Measurements from ENCODE around the gene RPS15.

Gene RPS15

DNA sequence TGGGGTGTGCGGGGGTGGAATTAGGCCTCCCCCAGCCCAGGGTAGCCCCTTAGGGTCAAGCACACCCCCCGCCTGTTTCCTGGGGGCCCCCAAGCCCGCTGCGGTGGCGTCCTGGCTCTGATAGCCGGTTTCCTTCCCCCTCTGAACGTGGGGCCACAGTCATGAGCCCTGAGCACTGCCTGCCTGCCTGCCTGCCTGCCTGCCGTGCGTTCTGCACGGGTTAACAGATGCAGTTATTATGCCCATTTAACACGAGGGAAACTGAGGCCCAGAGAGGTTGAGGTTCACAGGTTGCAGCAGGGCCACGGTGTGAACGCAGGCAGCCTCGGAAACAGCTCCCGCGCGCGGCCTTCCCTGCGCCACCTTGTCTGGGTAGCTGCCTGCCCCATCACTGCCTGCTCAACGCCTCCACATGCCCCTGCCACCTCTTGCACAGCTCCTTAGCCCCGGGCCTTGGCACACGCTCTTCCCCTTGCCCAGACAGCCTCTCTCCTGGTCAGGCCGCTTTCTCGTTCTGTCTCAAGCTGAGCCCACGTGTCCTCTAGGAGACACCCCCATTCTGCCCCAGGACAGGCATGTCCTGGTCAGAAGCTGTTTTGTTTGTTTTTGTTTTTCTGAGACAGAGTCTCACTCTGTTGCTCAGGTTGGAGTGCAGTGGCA is 35.7 kb upstream of the RPS15 start:
- H2AFZ ChIP-seq (ENCODE audit: low read depth, low read length): no peak overlapping the region; the same call in 1 of the 2 replicates
- H3K4me2 ChIP-seq (ENCODE audit: low read length): peak overlapping the region; percentile 48
- TF ChIP-seq, protein P1, sequence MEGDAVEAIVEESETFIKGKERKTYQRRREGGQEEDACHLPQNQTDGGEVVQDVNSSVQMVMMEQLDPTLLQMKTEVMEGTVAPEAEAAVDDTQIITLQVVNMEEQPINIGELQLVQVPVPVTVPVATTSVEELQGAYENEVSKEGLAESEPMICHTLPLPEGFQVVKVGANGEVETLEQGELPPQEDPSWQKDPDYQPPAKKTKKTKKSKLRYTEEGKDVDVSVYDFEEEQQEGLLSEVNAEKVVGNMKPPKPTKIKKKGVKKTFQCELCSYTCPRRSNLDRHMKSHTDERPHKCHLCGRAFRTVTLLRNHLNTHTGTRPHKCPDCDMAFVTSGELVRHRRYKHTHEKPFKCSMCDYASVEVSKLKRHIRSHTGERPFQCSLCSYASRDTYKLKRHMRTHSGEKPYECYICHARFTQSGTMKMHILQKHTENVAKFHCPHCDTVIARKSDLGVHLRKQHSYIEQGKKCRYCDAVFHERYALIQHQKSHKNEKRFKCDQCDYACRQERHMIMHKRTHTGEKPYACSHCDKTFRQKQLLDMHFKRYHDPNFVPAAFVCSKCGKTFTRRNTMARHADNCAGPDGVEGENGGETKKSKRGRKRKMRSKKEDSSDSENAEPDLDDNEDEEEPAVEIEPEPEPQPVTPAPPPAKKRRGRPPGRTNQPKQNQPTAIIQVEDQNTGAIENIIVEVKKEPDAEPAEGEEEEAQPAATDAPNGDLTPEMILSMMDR (IDR thresholded peaks at IDR 0.05; ENCODE audit: low read depth, low read length): no peak
- TF ChIP-seq EZH2phosphoT487 (IDR thresholded peaks at IDR 0.05; ENCODE audit: low read depth): no peak
- no peak overlapping the region for H3K27ac ChIP-seq (ENCODE audit: low read length)
- peak overlapping the region; percentile 56 for H3K4me3 ChIP-seq (ENCODE audit: low read length)
- 0 out of 2 replicates have a peak, but pooled peaks cover 2% of the 10 kb centered on the region for H3K27me3 ChIP-seq (ENCODE audit: low read depth, low read length)
- no peaks in the 10 kb centered on the region for H4K20me1 ChIP-seq (ENCODE audit: insufficient read depth, low read length)
- peaks cover 2% of the 10 kb centered on the region; the same call in 1 of the 2 replicates for H3K79me2 ChIP-seq (ENCODE audit: low read length)
- peaks cover 12% of the 10 kb centered on the region for H3K4me1 ChIP-seq (ENCODE audit: low read length)
- H3K36me3 ChIP-seq (replicated peaks; ENCODE audit: low read depth, low read length): no peaks in the 10 kb centered on the region
- H3K9ac ChIP-seq (ENCODE audit: low read length): 0 out of 2 replicates have a peak overlapping the region, but pooled peaks have one; percentile 16
- H3K9me3 ChIP-seq (ENCODE audit: insufficient read depth, low read length): no peaks in the 10 kb centered on the region

DNA sequence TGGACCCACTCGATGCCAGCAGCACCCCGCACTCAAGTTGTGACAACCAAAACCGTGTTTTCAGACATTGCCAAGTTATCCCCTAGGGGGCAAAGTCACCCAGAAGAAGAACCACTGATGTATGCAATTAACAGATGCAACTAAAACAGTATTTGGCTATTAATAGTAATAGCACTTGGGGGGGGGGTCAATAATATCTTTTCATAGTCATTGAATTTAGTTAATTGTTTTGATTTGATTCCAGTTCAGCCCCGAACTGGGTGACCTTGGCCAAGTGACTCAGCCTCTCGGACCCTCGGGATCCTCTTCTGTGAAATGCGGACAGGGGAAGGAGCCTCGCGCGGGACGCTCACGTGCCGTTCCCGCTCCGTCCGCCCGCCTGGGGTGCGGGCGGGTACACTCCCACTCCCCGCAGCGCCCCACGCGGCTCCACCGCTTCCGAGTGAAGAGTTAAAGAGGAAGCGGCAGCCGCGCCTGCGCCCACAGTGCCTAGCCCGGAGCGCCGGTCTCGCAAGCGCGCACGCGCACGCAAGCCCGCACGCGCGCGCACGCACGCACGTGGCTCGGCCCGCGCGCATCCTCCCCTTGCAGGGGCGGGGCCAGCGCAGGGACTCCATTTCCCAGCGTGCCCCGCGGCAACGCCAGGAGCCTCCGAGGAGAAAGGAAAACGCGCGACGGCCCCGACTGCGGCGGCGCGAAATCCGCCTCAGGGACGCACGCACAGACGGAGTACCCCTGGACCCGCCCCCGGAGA is 31.2 kb upstream of the RPS15 start:
- H3K27me3 ChIP-seq (ENCODE audit: low read depth, low read length): 0 out of 2 replicates have a peak, but pooled peaks cover 2% of the 10 kb centered on the region
- peaks cover 34% of the 10 kb centered on the region for H3K36me3 ChIP-seq (replicated peaks; ENCODE audit: low read depth, low read length)
- TF ChIP-seq, protein P1 (IDR thresholded peaks at IDR 0.05; ENCODE audit: low read depth, low read length): peak; percentile 69
- TF ChIP-seq EZH2phosphoT487 (IDR thresholded peaks at IDR 0.05; ENCODE audit: low read depth): no peak
- peak overlapping the region; percentile 68 for H3K27ac ChIP-seq (ENCODE audit: low read length)
- H3K9ac ChIP-seq (ENCODE audit: low read length): peak overlapping the region; percentile 88
- H2AFZ ChIP-seq (ENCODE audit: low read depth, low read length): peak overlapping the region; percentile 39; the same call in 1 of the 2 replicates
- no peaks in the 10 kb centered on the region for H3K9me3 ChIP-seq (ENCODE audit: insufficient read depth, low read length)
- peaks cover 35% of the 10 kb centered on the region for H4K20me1 ChIP-seq (ENCODE audit: insufficient read depth, low read length)
- peaks cover 46% of the 10 kb centered on the region for H3K79me2 ChIP-seq (ENCODE audit: low read length)
- H3K4me3 ChIP-seq (ENCODE audit: low read length): peak overlapping the region; percentile 87
- peaks cover 32% of the 10 kb centered on the region for H3K4me1 ChIP-seq (ENCODE audit: low read length)
- peak overlapping the region; percentile 85 for H3K4me2 ChIP-seq (ENCODE audit: low read length)

DNA sequence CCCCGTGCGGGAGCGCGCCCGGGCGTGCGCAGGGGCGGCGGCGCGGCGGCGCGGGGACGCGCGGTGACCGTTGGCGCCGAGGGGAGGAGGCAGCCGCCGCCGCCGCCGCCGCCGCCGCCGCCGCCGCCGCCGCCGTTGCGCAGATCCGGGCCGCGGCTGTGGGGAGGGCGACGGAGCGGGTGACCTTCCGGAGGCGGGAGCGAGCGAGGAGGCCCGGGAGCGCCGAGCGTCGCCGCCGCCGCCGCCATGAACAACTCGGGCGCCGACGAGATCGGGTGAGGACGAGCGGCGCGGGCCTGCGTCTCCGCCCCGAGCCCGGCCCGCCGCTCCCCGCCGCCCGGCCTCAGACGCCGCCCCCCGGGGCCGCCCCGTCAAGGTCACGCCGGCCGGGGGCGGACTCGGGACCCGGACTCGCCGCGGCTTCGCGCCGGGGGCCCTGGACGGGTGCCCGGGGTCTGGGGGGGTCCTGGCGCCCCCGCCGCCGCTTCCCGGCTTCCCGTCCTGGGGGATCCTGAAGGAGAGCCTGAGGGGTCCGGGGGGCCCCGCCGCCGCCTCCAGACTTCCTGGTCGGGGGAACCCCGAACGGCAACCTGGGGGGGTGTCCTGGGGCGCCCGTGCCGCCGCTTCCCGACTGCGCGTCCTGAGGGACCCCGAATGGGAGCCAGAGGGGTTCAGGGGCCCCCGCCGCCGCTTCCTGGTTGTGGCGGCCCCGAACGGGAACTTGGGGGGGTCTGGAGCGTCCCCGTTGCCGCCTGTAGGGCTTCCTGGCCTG is 30.5 kb upstream of the RPS15 start, which contains the start of gene DAZAP1:
TSS of gene DAZAP1 (plus strand) at position 59 of the 772 bp plus-strand sequence. CDS start at position 247, 188 bp downstream.
- H3K9ac ChIP-seq (ENCODE audit: low read length): peak within 1 kb of the TSS; percentile 100
- peaks cover 53% of the 10 kb centered on the region for H3K79me2 ChIP-seq (ENCODE audit: low read length)
- peak within 1 kb of the TSS; percentile 39; the same call in 1 of the 2 replicates for H2AFZ ChIP-seq (ENCODE audit: low read depth, low read length)

More for the DNA sequence above, 30.5 kb upstream of the RPS15 start, which contains the start of gene DAZAP1:
- H3K4me2 ChIP-seq (ENCODE audit: low read length): peak within 1 kb of the TSS; percentile 98
- TF ChIP-seq, protein P1 (IDR thresholded peaks at IDR 0.05; ENCODE audit: low read depth, low read length): no peak
- no peak for TF ChIP-seq EZH2phosphoT487 (IDR thresholded peaks at IDR 0.05; ENCODE audit: low read depth)
- H3K4me1 ChIP-seq (ENCODE audit: low read length): peaks cover 31% of the 10 kb centered on the region
- H4K20me1 ChIP-seq (ENCODE audit: insufficient read depth, low read length): peaks cover 42% of the 10 kb centered on the region
- 0 out of 2 replicates have a peak, but pooled peaks cover 2% of the 10 kb centered on the region for H3K27me3 ChIP-seq (ENCODE audit: low read depth, low read length)
- peak within 1 kb of the TSS; percentile 95 for H3K4me3 ChIP-seq (ENCODE audit: low read length)
- H3K9me3 ChIP-seq (ENCODE audit: insufficient read depth, low read length): no peaks in the 10 kb centered on the region
- H3K27ac ChIP-seq (ENCODE audit: low read length): peak within 1 kb of the TSS; percentile 85
- peaks cover 38% of the 10 kb centered on the region for H3K36me3 ChIP-seq (replicated peaks; ENCODE audit: low read depth, low read length)
